Peyer's patch (tissue), 4 donors: Measurements from ENCODE around the gene PLCXD3.

Source experiments
- CTCF ChIP-seq, 6 experiments: fragments of 450-650 bp in 4 of 6; fragments of 200-600 bp in 2 of 6; sonication (generic) in 1 of 6; IDR thresholded peaks; one replicate each; pipeline ENCODE4 v1.5.1; 2017 to 2019; ENCODE audit warnings: antibody characterized with exemption in 6 of 6, mild to moderate bottlenecking in 3 of 6, moderate library complexity in 1 of 6
- POLR2A ChIP-seq, 2 donors: fragments of 450-650 bp; IDR thresholded peaks; one replicate each; pipeline ENCODE4 v1.5.1; 2017; ENCODE audit warnings: antibody characterized with exemption in 2 of 2, mild to moderate bottlenecking in 2 of 2, moderate library complexity in 2 of 2

- no peak for TF ChIP-seq CTCF (IDR thresholded peaks at IDR 0.05)
- TF ChIP-seq POLR2A (IDR thresholded peaks at IDR 0.05) = no peak
These were observed 173.9 kb downstream of the PLCXD3 start for GRCh38 chr5:41336471-41336870.
